GM12874 (cell line): ENCODE measurements around the gene NF1.

Source experiments
- CTCF ChIP-seq: IDR thresholded peaks from 2 replicates; pipeline ENCODE4 v1.5.1; 2011; ENCODE audit warnings: low read depth, mild to moderate bottlenecking, control low read depth, low read length, moderate library complexity; ENCODE audit not compliant: insufficient read depth

Gene NF1

GRCh38 chr17:31374094-31374447 lies 279.3 kb downstream of the NF1 start:
- TF ChIP-seq CTCF, result no peak

GRCh38 chr17:31374503-31374902 lies 279.7 kb downstream of the NF1 start:
- TF ChIP-seq CTCF, result no peak

GRCh38 chr17:31378638-31379037 lies 283.9 kb downstream of the NF1 start:
- no peak for TF ChIP-seq CTCF

GRCh38 chr17:31379597-31380205 lies 284.9 kb downstream of the NF1 start:
- TF ChIP-seq CTCF, result no peak

- TF ChIP-seq CTCF, result no peak
Measured at GRCh38 chr17:31381165-31381668, 286.4 kb downstream of the NF1 start.

GRCh38 chr17:31385428-31386285 lies 290.9 kb downstream of the NF1 start:
- TF ChIP-seq CTCF, result no peak

GRCh38 chr17:31386542-31387075 lies 291.8 kb downstream of the NF1 start:
- TF ChIP-seq CTCF, result no peak
